HCT116 (cell line): Measurements from ENCODE around the gene WNT2B. TPM values are rescaled to one million over a fixed set of nuclear protein-coding genes. Genes with fewer than 3 reads are reported as not detected.

Experiments used
- ATAC-seq: fragments of 200-7000 bp; cut with Tn5 transposase; 2 replicates; pipeline ENCODE4 v1.9.1; 2020; ENCODE audit warnings: mild to moderate bottlenecking, moderate library complexity
- BruUV-seq: library from RNA; stranded (reverse); fragments of 400-500 nt; replicated peaks from 2 replicates; lab custom pipeline; 2021; lab: Mats Ljungman, UMichigan
- CTCF ChIA-PET: fragments of 300-600 bp; sonication (Branson Sonifier 250); formaldehyde crosslinking; loops from one replicate; lab custom pipeline; 2021; ENCODE audit warnings: antibody characterized with exemption; lab: Charles Lee
- POLR2A ChIA-PET: fragments of 300-600, 350-600 bp; sonication (Branson Sonifier 250); formaldehyde crosslinking; loops from one replicate; lab custom pipeline; 2021; ENCODE audit warnings: antibody characterized with exemption; lab: Charles Lee
- RAD21 ChIA-PET, 2 experiments: fragments of 300-600 bp; sonication (Branson Sonifier 250); formaldehyde crosslinking; loops; one replicate each; lab custom pipeline; 2023; ENCODE audit warnings: low total read pairs in 2 of 2; ENCODE audit not compliant: uncharacterized antibody in 2 of 2, unreplicated experiment in 2 of 2, low non-redundant PET in 1 of 2; lab: Charles Lee
- DNase-seq: peaks from one replicate; pipeline ENCODE4 v3.0.0-alpha.2; 2010; ENCODE audit warnings: low read depth, low spot score
- H2AFZ ChIP-seq: fragments of 200-600 bp; shearing (Covaris generic), sonication (generic); 2 replicates; pipeline ENCODE4 v1.6.1; 2017; ENCODE audit warnings: low read depth, mixed run types, mixed read lengths, antibody characterized with exemption, low read length; ENCODE audit not compliant: poor library complexity, severe bottlenecking
- H3K27ac ChIP-seq: 2 replicates; pipeline ENCODE4 v1.5.1; 2012; ENCODE audit warnings: low read depth, low read length
- H3K27me3 ChIP-seq: fragments of 200-600 bp; sonication (generic); 2 replicates; pipeline ENCODE4 v1.6.1; 2016; ENCODE audit warnings: mixed run types, low read length, mixed read lengths; ENCODE audit not compliant: insufficient read depth
- H3K36me3 ChIP-seq, 2 experiments: fragments of 200-500 bp in 1 of 2; fragments of 200-600 bp in 1 of 2; sonication (Bioruptor generic) in 1 of 2; sonication (generic) in 1 of 2; 2 replicates each; pipeline versions ENCODE4 v1.5.1 to v1.6.1; 2014 to 2016; ENCODE audit warnings: low read length in 2 of 2, inconsistent platforms in 1 of 2, mixed read lengths in 1 of 2, mixed run types in 1 of 2; ENCODE audit not compliant: insufficient read depth in 2 of 2, control insufficient read depth in 1 of 2
- H3K4me1 ChIP-seq, 2 experiments: fragments of 200-600 bp in 1 of 2; sonication (generic) in 1 of 2; 2 replicates each; pipeline versions ENCODE4 v1.5.1 to v1.6.1; 2012 to 2017; ENCODE audit warnings: low read length in 2 of 2, inconsistent platforms in 1 of 2, mild to moderate bottlenecking in 1 of 2, mixed read lengths in 1 of 2, mixed run types in 1 of 2, moderate library complexity in 1 of 2; ENCODE audit not compliant: insufficient read depth in 2 of 2, control insufficient read depth in 1 of 2
- H3K4me2 ChIP-seq: fragments of 200-600 bp; sonication (generic); 2 replicates; pipeline ENCODE4 v1.6.1; 2017; ENCODE audit warnings: mixed run types, low read length, mixed read lengths
- H3K4me3 ChIP-seq, 2 experiments: fragments of 200-600 bp in 1 of 2; sonication (generic) in 1 of 2; replicated peaks in 1 of 2; 2 replicates each; pipeline ENCODE4 v1.5.1; 2011 to 2016; ENCODE audit warnings: low read length in 2 of 2, control low read depth in 1 of 2, low read depth in 1 of 2, mild to moderate bottlenecking in 1 of 2, mixed read lengths in 1 of 2, mixed run types in 1 of 2
- H3K79me2 ChIP-seq: fragments of 200-600 bp; sonication (generic); 2 replicates; pipeline ENCODE4 v1.6.1; 2017; ENCODE audit warnings: mild to moderate bottlenecking, mixed run types, low read length, moderate library complexity, mixed read lengths; ENCODE audit not compliant: insufficient read depth
- H3K9ac ChIP-seq: fragments of 200-600 bp; sonication (generic); 2 replicates; pipeline ENCODE4 v1.6.1; 2016; ENCODE audit warnings: low read length, mixed read lengths
- H3K9me2 ChIP-seq: fragments of 200-600 bp; sonication (generic), shearing (Covaris generic); 2 replicates; pipeline ENCODE4 v1.6.1; 2017; ENCODE audit warnings: mixed run types, mild to moderate bottlenecking, moderate library complexity; ENCODE audit not compliant: insufficient read depth
- H3K9me3 ChIP-seq, 2 experiments: fragments of 200-500 bp in 1 of 2; fragments of 200-600 bp in 1 of 2; sonication (Bioruptor generic) in 1 of 2; sonication (generic) in 1 of 2; 2 replicates each; pipeline ENCODE4 v1.6.1; 2014 to 2017; ENCODE audit warnings: low read length in 2 of 2, mixed read lengths in 2 of 2, inconsistent platforms in 1 of 2, low read depth in 1 of 2, mild to moderate bottlenecking in 1 of 2, mixed run types in 1 of 2, moderate library complexity in 1 of 2; ENCODE audit not compliant: control insufficient read depth in 1 of 2, insufficient read depth in 1 of 2
- H4K20me1 ChIP-seq: fragments of 200-600 bp; sonication (generic), shearing (Covaris generic); 2 replicates; pipeline ENCODE4 v1.6.1; 2017; ENCODE audit warnings: mixed run types, mild to moderate bottlenecking, moderate library complexity; ENCODE audit not compliant: insufficient read depth
- CEBPB ChIP-seq: IDR thresholded peaks from 2 replicates; pipeline ENCODE4 v1.6.1; 2012; ENCODE audit warnings: low read depth
- CTCF ChIP-seq, 3 experiments: fragments of 200-600 bp in 1 of 3; sonication (generic) in 1 of 3; IDR thresholded peaks in 2 of 3; conservative IDR thresholded peaks in 1 of 3; 2 replicates each; pipeline ENCODE4 v1.5.1; 2012 to 2017; ENCODE audit warnings: low read depth in 2 of 3, low read length in 2 of 3, antibody characterized with exemption in 1 of 3, borderline replicate concordance in 1 of 3, control low read depth in 1 of 3, mild to moderate bottlenecking in 1 of 3, mixed read lengths in 1 of 3, mixed run types in 1 of 3, moderate library complexity in 1 of 3; ENCODE audit not compliant: insufficient read depth in 1 of 3
- EGR1 ChIP-seq: IDR thresholded peaks from 2 replicates; pipeline ENCODE4 v1.6.1; 2012; ENCODE audit warnings: low read depth
- EZH2phosphoT487 ChIP-seq: fragments of 200-600 bp; IDR thresholded peaks from 2 replicates; pipeline ENCODE4 v1.6.1; 2018; ENCODE audit warnings: antibody characterized with exemption, borderline replicate concordance
- FOSL1 ChIP-seq: IDR thresholded peaks from 2 replicates; pipeline ENCODE4 v1.6.1; 2012; ENCODE audit warnings: low read depth
- RAD21 ChIP-seq: IDR thresholded peaks from 2 replicates; pipeline ENCODE4 v1.6.1; 2012; ENCODE audit warnings: low read depth, mild to moderate bottlenecking
- REST ChIP-seq: IDR thresholded peaks from 2 replicates; pipeline ENCODE4 v1.6.1; 2012; ENCODE audit warnings: low read depth
- SP1 ChIP-seq: IDR thresholded peaks from 2 replicates; pipeline ENCODE4 v1.6.1; 2012; ENCODE audit warnings: low read depth
- SRF ChIP-seq: IDR thresholded peaks from 2 replicates; pipeline ENCODE4 v1.6.1; 2012; ENCODE audit warnings: low read depth
- ZFX ChIP-seq: fragments of 450-650 bp; IDR thresholded peaks from 2 replicates; pipeline ENCODE4 v1.6.1; 2017
- ZNF274 ChIP-seq: fragments of 200-500 bp; sonication (Bioruptor generic); IDR thresholded peaks from 2 replicates; pipeline ENCODE4 v1.6.1; 2014; ENCODE audit warnings: mild to moderate bottlenecking, low read depth, low read length, inconsistent platforms
- intact Hi-C: fragments of 100-400 bp; cut with micrococcal nuclease; formaldehyde crosslinking; loops from 2 replicates; pipeline ENCODE4 v1.10.0; 2022
- total RNA-seq: library from RNA; stranded (reverse); gene quantifications from one replicate; pipeline ENCODE4 v1.2.1, GENCODE V29; 2021; ENCODE audit not compliant: unreplicated experiment

The WNT2B gene
- total RNA-seq, 1 experiment from 2014 or later = 1.5 TPM

GRCh38 chr1:112472142-112472541, 36.6 kb upstream of the WNT2B start:
- H3K36me3 ChIP-seq = no peaks in the 10 kb centered on the region
- DNase-seq = no peak

GRCh38 chr1:112477550-112477949, 31.2 kb upstream of the WNT2B start:
- no TSS peak for BruUV-seq
- CTCF ChIA-PET = no interaction called here
- DNase-seq = no peak
- TF ChIP-seq SP1 (no peak), RAD21 (no peak), ZFX (no peak), EZH2phosphoT487 (no peak), REST (no peak), CEBPB (no peak), EGR1 (no peak), ZNF274 (no peak)

More at GRCh38 chr1:112472142-112472541, 36.6 kb upstream of the WNT2B start:
- Histone ChIP-seq H3K79me2 (no peaks in the 10 kb centered on the region), H2AFZ (no peak overlapping the region), H4K20me1 (no peaks in the 10 kb centered on the region), H3K4me2 (no peak overlapping the region), H3K4me3 (no peak overlapping the region), H3K9ac (no peak overlapping the region), H3K9me3 (peaks cover 0 to 5% of the 10 kb centered on the region in 2 experiments; a peak in 1 of 4 replicates), H3K27me3 (no peaks in the 10 kb centered on the region), H3K4me1 (no peaks in the 10 kb centered on the region), H3K9me2 (no peaks in the 10 kb centered on the region), H3K27ac (no peak overlapping the region)
- RAD21 ChIA-PET = no interaction called here
- no peak for ATAC-seq
- TF ChIP-seq FOSL1 (no peak), RAD21 (no peak), CEBPB (no peak), SRF (no peak), CTCF (IDR thresholded peaks at IDR 0.05 in 2 of 3, conservative IDR thresholded peaks at IDR 0.05 in 1 of 3; ENCODE audit: borderline replicate concordance in 1 of 3, insufficient read depth in 1 of 3, low read depth in 2 of 3, low read length in 2 of 3) (no peak)
- no TSS peak for BruUV-seq
- intact Hi-C loops = no loop called here
- POLR2A ChIA-PET = no interaction called here
- CTCF ChIA-PET = no interaction called here

More at GRCh38 chr1:112477550-112477949, 31.2 kb upstream of the WNT2B start:
- Histone ChIP-seq H3K4me1 (no peaks in the 10 kb centered on the region), H2AFZ (no peak overlapping the region), H3K79me2 (no peaks in the 10 kb centered on the region), H3K4me3 (no peak overlapping the region), H3K36me3 (no peaks in the 10 kb centered on the region), H3K9ac (no peak overlapping the region), H3K9me2 (no peaks in the 10 kb centered on the region), H3K4me2 (no peak overlapping the region), H4K20me1 (no peaks in the 10 kb centered on the region), H3K27ac (no peak overlapping the region), H3K9me3 (peaks cover 4 to 5% of the 10 kb centered on the region in 2 experiments; a peak in 2 of 4 replicates), H3K27me3 (no peaks in the 10 kb centered on the region)
- ATAC-seq = no peak
- ChIA-PET POLR2A (no interaction called here), RAD21 (no interaction called here)
- intact Hi-C loops = no loop called here
